ENCODE results near the gene TMEM255B.
"Not testable (repeated sequence)": the region's sequence is repeated elsewhere in the genome, so short reads cannot be mapped to it uniquely, and the experiment has no call there.

Gene TMEM255B

DNA sequence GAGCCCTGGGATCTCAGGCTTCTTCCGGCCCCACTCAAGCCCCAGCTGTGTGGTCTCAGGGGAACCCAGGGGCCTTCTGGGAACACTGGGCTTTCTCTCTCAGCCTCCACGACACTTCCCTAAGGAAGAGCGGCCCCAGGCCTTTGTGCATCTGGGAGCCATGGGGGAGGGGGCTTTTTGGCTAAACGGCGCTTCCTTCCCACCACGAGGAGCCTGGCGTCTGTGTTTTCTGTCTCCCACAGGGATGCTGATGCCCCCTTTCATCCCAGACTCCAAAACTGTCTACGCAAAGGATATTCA lies 24.2 kb upstream of the TMEM255B start:
- DNase-seq (ENCODE audit: low spot score) = no peak

DNA sequence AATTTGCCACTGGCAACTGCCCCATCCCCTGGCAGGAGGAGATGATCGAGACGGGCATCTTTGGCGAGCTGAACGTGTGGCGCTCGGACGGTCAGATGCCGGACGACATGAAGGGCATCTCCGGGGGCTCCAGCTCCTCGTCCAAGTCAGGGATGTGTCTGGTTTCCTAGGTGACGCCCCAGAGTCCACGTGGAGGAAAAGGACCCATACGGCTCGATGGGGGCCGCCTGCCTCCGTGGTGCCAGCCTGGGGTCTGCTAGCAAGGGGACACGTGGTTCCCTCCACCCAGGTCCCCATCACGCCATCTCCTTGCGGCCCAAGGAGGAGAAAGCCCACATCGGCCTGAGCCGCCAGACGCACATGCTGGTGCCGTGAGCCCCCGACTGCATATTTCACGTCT lies 23.8 kb upstream of the TMEM255B start:
- DNase-seq (ENCODE audit: low spot score) = no peak

DNA sequence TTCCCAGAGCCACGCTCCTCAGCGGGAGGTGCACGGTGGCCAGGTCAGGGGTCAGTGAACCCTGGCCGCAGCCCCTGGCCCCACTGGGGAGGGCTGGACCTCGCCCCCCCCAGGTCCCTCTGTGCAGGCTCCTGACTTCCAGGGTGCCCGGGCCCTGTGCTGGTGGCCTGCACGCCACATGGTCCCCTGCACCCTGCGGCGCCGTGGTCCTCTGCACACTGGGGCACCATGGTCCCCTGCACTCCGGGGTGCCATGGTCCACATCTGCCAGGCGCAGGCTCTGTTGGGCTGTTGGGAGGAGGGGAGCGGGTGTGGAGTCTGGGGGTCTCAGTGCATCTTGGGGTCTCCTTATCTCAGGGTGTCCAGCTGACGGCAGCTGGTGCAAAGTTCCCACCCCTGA lies 23.3 kb upstream of the TMEM255B start:
- DNase-seq (ENCODE audit: low spot score) = no peak

DNA sequence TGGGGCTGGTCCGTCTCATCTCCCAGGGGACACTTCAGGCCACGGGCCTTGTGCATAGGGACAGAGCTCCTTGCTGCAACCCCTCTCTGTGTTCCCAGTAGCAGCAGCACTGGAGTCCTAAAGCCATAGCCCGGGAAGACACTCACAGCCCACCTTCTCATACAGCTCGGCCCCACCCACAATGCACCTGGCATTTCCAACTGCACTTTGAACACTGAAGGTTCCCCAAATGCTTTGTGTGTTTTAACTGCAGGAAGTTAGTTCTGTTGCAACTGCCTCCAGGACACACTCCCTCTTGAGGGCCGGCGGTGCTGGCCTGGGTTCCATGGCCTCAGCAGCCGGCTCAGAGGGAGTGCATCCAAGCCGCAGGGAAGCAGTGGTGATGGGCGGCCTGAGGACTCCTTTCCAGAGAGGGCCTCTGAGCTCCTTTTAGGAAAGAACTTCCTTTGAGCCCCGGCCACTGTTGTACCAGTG lies 22.7 kb upstream of the TMEM255B start:
- no peak for DNase-seq (ENCODE audit: low spot score)

DNA sequence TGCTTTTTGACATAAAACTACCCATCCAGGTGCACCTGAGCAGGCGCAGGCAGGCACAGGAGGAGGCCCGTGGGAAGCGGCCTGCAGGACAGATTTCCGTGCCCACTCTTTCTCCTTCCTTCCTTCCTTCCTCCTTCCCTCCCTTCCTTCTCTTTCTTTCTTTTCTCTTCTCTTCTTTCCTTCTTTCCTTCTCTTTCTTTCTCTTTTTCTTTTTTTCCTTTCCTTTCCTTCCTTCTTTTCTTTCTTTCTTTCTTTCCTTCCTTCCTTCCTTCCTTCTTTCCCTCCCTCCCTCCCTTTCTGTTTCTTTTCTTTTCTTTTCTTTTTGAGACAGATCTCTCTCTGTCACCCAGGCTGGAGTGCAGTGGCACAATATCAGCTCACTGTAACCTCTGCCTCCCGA lies 21.2 kb upstream of the TMEM255B start:
- no peak for DNase-seq (ENCODE audit: low spot score)

DNA sequence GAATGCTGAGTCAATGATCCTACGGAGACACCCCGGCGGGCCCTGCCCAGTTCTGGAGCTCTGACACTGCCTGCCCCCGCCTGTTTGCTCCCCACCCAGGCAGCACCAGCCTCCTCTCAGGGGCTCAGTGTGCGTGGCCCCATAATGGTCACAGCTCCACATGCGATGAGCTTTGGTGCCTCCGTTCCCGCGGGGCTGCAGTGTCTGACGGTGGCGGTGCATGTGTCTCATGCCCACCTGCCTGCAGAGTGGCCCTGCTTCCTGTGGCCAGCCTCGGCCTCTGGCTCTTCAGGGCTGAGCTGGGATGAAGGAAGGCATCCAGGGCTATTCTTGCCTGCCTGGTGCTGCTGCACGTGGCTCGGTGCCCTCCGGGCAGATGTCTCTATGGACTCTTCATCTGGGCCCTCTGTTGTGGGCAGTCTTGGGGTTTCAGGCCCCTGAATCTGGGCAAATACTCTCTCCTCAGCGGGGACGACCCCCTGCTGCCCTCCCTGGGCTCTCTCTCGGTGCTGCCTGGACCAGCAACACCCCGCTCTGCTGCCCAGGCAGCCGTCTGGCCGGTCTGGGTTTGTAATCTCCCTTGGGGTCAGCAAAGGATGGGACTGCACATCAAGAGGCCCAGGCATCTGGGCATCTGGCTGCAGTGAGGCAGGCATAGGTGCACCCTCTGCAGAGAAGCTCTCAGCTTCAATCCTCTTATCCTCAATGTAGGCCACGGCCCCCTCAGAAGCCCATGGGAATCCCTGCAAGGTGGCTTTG lies 19.3 kb upstream of the TMEM255B start:
- DNase-seq (ENCODE audit: low spot score) = no peak

DNA sequence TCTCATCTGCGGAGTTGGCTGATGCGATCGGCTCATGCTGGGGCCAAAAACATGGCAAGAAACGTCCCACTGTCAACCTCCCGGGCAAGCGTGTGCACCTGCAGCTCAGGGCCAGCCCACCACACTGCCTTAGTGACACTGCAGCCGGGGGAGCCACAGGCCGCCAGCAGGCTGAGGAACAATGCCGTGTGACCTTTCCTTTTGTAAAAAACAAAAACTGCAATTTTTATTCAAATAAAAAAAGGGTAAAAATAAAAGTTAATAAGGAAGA lies 18.8 kb upstream of the TMEM255B start:
- no peak for DNase-seq (ENCODE audit: low spot score)

DNA sequence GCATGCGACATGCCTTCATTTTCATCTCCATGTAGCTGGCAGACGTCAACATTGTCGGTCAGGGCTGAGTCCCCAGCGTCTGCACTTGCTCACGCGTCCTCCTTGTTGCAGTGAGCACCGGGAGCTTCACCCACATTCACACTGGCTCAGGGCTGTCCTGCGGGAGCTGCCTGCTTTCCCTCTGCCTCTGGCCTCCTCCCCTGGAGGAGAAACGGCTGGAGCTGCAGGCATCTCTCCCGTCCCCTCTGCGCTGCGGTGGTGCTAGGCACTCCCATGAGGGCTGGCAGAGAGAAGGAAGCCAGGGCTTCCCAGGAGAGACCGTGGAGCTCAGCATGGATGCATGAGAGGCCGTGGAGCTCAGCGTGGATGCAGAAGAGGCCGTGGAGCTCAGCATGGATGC lies 18.4 kb upstream of the TMEM255B start:
- DNase-seq (ENCODE audit: low spot score) = no peak

DNA sequence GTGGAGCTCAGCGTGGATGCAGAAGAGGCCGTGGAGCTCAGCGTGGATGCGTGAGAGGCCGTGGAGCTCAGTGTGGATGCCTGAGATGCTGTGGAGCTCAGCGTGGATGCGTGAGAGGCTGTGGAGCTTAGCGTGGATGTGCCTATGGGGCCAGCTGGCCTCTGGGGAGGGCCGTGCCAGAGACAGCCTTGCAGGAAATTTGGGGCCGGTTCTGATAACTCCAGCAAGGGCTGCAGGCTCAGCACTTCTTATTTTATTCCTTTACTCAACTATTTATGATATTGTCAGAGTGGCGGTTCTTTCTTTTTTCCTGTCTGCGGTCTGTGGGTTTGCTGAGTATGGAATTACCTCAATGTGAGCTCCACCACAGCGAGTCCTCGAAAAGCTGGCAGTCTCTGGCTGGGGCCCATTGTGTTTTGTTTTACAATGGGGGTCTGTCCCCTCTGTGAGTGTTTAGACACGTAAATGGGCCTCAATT lies 17.8 kb upstream of the TMEM255B start:
- peak; percentile 33 for DNase-seq (ENCODE audit: low spot score)

DNA sequence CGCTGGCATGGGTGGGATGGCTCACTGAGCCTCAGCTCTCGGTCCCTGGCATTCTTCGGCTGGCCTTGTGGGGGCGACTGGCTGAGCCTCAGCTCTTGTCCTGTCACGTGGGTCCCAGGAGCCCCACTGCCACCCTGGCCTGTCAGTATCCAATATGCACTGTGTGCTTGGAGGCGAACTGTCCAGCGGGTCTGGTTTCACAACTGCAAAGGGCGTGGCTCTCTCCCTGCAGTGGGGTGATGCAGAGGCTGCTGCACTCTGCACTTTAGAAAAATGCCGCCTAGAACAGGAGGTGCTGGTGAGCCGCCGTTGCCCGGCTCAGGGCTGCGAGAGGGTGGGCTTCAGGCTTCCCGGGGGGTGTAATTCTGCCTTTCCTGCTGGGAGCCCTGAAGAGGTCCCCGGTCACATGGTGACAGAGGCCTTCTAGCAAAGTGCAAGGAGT lies 17.0 kb upstream of the TMEM255B start:
- DNase-seq (ENCODE audit: low spot score) = peak; percentile 3

DNA sequence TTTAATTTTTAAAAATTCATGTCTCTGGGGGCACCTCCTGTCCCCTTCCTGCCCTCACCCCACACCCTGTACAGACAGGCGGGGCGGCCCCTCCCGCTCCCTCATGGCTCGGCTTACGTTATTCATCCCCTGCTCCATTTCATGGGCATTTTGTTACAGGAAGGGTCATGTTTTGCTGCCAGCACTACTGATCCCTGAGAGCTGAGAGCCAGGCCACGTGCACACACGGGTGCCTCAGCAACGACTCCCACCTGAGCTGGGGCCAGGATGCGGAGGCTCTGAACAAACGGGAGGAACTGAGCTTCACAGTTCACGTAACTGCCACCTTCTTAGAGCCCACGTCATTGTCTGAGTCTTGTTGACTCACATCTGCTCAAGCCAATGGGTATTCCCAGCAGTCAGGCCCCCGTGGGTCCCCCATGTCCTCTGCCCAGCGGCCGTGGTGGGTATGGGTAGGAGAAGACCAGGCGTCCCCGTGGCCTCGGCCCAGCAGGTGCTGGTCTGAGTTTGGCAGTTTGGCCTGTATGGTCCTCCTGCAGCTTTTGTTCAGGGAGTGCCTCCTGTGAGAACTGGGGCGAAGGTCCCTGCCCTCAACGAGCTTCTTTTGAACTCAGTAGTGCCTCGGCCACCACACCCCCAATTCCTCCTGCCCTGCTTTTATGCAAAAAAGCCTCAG lies 16.4 kb upstream of the TMEM255B start:
- no peak for DNase-seq (ENCODE audit: low spot score)

DNA sequence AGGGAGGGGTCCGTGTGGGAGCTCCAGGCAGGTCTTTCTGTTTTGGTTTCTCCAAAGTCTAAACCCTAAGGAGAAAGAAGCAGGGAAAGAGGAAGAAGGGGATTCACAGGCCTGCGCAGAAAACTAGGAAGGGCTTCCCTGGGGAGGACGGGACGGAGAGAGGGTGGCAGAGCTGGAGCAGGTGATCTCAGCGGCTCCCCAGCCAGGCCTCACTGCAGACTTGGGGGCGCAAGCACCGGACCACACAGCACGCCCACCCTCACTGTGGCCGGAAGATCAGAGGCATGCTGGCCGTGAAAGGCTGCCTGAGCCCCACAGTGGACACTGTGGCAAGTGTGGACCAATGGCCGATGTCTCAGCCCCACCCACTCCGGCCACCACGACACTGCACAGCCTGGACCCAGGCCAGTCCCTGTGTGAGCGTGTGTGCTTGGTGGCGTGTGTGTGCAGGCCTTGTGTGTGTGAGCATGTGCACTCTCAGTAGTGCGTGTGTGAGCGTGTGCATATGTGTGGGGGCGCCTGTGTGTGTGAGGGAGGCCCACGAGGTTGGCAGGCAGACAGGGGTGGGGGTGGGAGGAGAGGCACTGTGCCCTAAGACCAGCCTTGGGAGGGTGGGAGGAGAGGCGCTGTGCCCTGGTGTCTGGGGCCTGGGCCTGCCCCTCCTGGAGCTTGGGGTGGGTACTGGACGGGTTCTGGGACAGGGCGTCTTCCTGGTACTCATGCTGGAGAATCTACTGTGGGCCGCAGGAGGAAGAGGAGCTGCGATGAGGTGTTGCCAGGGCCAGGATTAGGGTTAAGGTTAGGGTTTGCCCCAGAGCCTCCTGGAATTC lies 15.4 kb upstream of the TMEM255B start:
- no peak for DNase-seq (ENCODE audit: low spot score)

DNA sequence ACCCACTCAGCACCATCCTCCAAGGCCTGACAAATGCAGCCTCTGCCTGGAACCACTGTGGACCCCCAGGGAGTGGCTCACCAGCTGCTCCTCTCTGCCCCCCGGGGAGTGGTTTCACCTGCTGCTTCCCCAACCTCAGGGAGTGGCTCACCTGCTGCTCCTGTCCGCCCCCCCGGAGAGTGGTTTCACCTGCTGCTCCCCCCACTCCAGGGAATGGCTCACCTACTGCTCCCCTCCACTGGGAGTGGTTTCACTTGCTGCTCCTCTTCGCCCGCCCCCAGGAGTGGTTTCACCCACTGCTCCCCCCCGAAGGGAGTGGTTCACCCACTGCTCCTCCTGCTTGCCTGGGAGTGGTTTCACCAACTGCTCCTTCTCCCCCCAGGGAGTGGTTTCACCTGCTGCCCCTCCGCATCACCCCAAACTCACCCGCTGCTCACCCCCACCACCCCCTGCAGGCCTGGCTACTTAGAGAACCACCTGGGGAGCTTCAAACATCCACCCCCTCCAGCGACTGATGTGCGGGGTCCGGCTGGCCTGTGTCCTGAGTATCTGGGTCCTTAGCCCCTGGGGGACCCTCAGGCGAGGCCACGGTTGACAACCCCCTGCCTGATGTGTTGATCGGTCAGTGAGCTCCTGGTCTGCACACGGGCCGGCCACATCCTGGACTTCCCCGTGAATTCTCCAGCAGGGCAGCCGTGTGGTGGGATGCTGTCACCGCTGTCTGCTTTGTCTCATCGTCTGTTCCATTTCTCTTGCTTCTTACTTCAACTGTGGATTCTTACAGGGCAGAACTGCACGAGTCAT lies 14.6 kb upstream of the TMEM255B start:
- DNase-seq (ENCODE audit: low spot score) = no peak

DNA sequence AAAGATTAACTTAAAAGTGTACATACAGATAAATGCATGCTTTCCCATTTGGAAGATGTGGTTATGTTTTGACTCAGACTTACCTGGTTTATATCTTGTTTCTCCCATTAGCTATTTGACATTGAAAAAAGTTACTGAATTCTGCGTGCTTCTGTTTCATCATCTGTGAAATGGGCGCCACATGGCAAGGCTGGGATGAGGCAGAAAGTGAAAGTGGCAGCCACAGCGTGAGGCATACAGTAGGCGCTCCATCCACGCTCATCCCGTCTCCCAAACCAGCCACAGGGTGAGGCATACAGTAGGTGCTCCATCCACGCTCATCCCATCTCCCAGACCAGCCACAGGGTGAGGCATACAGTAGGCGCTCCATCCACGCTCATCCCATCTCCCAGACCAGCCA lies 14.0 kb upstream of the TMEM255B start:
- DNase-seq (ENCODE audit: low spot score) = no peak

DNA sequence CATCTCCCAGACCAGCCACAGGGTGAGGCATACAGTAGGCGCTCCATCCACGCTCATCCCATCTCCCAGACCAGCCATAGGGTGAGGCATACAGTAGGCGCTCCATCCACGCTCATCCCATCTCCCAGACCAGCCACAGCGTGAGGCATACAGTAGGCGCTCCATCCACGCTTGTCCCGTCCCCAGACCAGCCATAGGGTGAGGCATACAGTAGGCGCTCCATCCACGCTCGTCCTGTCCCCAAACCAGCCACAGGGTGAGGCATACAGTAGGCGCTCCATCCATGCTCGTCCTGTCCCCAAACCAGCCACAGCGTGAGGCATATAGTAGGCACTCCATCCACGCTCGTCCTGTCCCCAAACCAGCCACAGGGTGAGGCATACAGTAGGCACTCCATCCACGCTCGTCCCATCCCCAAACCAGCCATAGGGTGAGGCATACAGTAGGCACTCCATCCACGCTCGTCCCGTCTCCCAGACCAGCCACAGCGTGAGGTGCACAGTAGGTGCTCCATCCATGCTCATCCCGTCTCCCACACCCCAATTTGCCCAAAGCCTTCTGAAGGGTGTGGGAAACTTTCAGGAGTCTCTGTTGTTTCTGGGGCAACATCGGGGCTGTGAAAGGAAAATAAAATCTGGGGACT lies 13.4 kb upstream of the TMEM255B start:
- DNase-seq (ENCODE audit: low spot score) = not testable (repeated sequence)

DNA sequence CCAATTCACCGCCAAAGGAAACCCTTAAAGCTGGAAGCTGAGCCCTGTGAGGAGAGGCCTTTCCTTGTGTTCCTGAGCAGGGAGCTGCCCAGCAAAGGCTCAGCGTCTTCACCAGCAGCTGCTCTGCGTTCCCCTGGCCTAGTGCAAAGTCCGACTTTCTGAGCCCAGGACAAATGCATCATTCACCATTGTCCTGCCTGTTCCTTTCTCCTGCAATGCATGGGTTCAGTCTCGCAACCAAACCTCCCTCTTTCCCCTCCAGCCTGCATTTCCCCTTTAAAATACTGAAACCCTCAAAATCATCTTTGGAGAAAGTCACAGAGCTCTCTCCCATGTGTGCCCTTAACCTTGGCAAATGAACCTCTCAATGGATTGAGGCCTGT lies 12.9 kb upstream of the TMEM255B start:
- no peak for DNase-seq (ENCODE audit: low spot score)

DNA sequence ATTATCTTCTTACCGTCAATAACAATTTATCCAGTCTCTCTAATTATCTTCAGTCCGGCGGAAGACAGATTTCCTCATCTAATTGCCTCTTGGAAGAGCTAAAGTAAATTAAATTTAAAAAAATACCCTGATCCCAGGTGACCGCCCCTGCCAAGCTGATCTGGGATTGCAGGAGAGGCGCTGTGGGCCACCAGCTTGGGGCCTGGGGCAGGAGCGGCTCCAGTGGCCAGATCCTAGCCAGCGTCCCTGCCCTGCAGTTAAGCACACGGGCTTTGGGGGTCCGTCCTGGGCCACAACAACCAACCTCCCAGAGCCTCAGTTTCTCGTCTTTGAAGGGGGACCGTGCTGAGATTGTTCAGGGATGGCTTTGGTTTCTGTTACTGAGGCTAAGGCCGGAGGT lies 12.4 kb upstream of the TMEM255B start:
- DNase-seq (ENCODE audit: low spot score) = no peak

DNA sequence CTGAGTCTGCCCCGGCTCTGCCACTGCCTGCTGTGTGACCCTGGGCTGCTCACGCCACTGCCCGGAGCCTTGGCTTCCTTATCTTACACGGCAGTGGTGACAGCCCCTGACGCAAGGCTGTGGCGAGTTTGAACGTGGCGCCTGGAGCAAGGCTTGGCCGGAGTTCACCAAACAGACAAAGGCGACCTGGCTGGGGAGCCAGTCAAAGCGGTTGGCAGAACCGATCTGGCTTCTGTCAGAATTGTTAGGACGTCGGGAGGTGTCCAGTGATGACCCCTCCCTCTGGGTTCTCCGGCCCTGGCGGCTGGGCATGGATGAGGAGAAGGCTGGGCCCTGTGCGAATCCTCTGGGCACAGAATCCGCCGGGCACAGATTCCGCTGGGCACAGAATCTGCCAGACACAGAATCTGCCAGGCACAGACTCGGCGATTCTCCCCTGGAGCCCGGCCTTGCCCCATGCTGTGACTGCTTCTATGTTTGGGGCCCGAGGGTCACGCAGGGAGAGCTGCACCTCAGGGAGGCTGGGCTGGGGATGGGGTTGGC lies 11.7 kb upstream of the TMEM255B start:
- DNase-seq (ENCODE audit: low spot score) = no peak

DNA sequence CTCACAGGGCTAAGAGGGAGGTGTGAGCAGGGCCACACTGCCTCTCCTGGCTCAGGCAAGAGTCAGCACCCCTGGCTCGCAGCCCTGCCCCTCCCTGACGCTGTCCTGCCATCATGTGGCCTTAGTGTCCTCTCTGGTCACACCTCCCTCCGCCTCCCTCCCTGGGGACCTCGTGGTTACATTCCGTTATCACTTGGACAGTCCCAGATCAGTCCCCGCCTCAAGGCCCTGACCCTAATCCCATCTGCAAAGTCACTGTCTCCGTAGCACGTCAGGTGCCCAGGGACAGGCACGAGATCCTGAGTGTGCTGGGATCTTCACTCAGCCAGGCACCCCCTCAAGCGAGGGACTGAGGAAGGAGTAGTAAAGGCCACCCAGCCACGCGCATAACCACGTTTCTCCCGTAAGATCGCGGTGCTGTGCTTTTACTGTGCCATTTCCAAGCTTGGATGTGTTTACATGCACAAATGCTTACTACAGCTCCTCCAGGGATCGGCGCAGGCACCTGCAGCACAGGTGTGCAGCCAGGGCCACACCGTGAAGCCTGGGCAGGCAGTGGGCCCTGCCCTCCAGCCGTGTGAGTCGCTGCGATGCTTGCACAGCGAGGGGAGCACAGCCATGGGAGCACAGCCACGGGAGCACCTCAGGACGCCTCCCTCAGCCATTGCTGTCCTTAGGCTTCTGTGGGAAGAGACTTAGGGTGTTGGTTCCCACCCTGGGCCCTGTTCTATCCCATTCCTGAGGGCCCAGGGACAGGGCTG lies 10.7 kb upstream of the TMEM255B start:
- no peak for DNase-seq (ENCODE audit: low spot score)

DNA sequence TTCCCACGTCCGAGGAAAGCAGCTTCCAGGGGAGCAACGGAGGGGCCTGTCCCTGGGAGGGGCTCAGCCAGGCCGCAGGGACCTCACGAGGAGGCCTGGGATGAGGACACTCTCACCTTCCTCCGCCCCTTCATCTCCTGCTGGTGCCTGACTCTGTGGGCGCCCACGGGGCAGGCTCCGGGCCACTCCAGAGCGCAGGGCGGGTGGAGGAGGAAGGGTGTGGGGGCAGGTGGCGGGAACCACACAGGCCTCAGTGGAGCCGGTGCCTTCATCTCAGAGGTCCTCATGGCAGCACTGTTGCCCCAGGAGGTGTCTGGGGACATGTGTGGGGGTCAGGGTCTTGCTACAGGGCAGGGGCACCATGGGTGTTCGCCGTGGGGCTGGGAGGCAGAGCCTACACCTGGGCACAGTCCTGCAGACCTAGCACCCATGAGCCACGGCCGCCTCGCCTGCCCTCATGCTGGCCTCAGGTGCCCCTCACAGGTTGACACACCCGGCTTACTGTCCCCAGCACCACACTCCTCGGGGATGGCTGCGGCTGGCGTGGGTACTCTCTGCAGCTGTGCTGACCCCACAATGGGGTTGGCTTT lies 10.1 kb upstream of the TMEM255B start:
- DNase-seq (ENCODE audit: low spot score) = no peak

Data from activated CD4-positive, alpha-beta T cell treated with anti-CD3 and anti-CD28 coated beads, Interleukin-2, Interleukin-4, amounts not matched to agents 100 ng/mL and 50 ng/mL, durations not matched to agents 16 hours and 8 hours (primary cell).